HFFc6 (cell line): ENCODE data around the gene ZNF689. TPM values are rescaled to one million over a fixed set of nuclear protein-coding genes. Genes with fewer than 3 reads are reported as not detected.
A peak's percentile ranks its signal among the peaks of the same experiment; 100 is the strongest.

ENCODE experiments used
- DNase-seq: peaks from one replicate; pipeline ENCODE4 v3.0.0-alpha.2; 2018
- H3K27ac Mint-ChIP-seq: 2 replicates; pipeline ENCODE4 v1.8.0; 2020; ENCODE audit warnings: mild to moderate bottlenecking, mixed read lengths
- H3K27me3 Mint-ChIP-seq: 2 replicates; pipeline ENCODE4 v1.8.0; 2021; ENCODE audit warnings: mild to moderate bottlenecking, moderate library complexity, mixed read lengths; ENCODE audit not compliant: insufficient read depth
- H3K36me3 Mint-ChIP-seq: 2 replicates; pipeline ENCODE4 v1.8.0; 2021; ENCODE audit warnings: low read depth, mixed read lengths
- H3K4me1 Mint-ChIP-seq: 2 replicates; pipeline ENCODE4 v1.8.0; 2020; ENCODE audit warnings: low read depth, mixed read lengths
- H3K4me3 Mint-ChIP-seq: 2 replicates; pipeline ENCODE4 v1.8.0; 2020; ENCODE audit warnings: mild to moderate bottlenecking, moderate library complexity, mixed read lengths
- H3K9me3 Mint-ChIP-seq: 2 replicates; pipeline ENCODE4 v1.8.0; 2020; ENCODE audit warnings: mild to moderate bottlenecking, mixed read lengths
- total RNA-seq, 6 experiments: library from RNA; stranded (reverse); fragmentation: NEBNext Ultra II Directional; extraction: Animal tissue kit (Norgen Biotek cat#: 25700); gene quantifications; 2 replicates in 1 of 6; 3 replicates in 5 of 6; pipeline ENCODE4 v1.2.3, GENCODE V29; 2021
- TF ChIP-seq, protein P1 (sequence below): fragments of 200-600 bp; sonication (generic); IDR thresholded peaks from 2 replicates; pipeline ENCODE4 v1.5.0; 2021; ENCODE audit warnings: antibody characterized with exemption, mild to moderate bottlenecking

Gene ZNF689
- total RNA-seq, 6 experiments from 2014 or later: 6.9 to 8.7 (median 7.5) TPM

DNA sequence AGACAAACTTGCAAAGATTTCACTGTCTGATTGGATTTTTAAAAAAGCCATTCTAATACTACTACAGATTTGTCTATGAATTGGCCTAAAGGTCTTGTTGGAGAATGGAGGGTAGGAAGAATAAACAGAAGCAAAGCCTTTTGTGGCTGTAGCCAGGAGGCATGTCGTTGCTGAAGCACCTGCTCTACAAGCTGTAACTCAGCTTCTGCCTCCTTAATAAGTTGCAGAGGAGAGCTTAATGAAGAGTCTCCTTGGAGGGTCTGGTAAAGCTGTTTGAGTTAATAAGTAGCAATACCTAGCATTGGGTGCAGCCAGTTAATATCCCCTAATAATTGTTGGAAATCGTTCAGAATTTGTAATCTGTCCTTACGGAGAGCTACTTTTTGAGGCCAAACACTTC is 10.0 kb upstream of the ZNF689 start:
- Mint-ChIP-seq H3K9me3 (peaks cover 20% of the 10 kb centered on the region), H3K27ac (no peak overlapping the region), H3K4me1 (peaks cover 35% of the 10 kb centered on the region), H3K4me3 (no peak overlapping the region), H3K27me3 (peaks cover 4% of the 10 kb centered on the region), H3K36me3 (peaks cover 13% of the 10 kb centered on the region)
- TF ChIP-seq, protein P1, sequence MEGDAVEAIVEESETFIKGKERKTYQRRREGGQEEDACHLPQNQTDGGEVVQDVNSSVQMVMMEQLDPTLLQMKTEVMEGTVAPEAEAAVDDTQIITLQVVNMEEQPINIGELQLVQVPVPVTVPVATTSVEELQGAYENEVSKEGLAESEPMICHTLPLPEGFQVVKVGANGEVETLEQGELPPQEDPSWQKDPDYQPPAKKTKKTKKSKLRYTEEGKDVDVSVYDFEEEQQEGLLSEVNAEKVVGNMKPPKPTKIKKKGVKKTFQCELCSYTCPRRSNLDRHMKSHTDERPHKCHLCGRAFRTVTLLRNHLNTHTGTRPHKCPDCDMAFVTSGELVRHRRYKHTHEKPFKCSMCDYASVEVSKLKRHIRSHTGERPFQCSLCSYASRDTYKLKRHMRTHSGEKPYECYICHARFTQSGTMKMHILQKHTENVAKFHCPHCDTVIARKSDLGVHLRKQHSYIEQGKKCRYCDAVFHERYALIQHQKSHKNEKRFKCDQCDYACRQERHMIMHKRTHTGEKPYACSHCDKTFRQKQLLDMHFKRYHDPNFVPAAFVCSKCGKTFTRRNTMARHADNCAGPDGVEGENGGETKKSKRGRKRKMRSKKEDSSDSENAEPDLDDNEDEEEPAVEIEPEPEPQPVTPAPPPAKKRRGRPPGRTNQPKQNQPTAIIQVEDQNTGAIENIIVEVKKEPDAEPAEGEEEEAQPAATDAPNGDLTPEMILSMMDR: no peak
- DNase-seq: no peak

DNA sequence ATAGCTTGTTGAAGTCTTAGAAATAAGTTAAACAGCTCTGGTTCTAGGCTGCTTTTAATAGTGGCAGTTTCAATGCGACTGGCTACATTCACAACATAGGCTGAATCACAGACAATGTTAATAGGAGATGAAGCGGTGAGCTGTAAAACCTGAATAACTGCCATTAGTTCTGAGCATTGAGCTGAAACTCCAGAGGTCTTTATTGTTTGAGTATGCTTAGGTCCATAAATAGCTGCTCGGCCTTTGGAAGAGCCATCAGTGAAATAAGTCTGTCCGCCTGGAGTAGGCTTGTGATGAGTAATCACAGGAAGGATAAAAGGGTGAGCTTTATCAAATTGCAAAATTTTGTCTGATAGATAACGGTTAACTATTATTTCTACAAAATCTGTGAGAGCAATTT is 9.4 kb upstream of the ZNF689 start:
- DNase-seq: no peak
- Mint-ChIP-seq H3K36me3 (peaks cover 13% of the 10 kb centered on the region), H3K9me3 (peaks cover 20% of the 10 kb centered on the region), H3K27me3 (peaks cover 4% of the 10 kb centered on the region), H3K4me1 (peaks cover 35% of the 10 kb centered on the region), H3K4me3 (no peak overlapping the region), H3K27ac (no peak overlapping the region)
- TF ChIP-seq, protein P1: no peak

DNA sequence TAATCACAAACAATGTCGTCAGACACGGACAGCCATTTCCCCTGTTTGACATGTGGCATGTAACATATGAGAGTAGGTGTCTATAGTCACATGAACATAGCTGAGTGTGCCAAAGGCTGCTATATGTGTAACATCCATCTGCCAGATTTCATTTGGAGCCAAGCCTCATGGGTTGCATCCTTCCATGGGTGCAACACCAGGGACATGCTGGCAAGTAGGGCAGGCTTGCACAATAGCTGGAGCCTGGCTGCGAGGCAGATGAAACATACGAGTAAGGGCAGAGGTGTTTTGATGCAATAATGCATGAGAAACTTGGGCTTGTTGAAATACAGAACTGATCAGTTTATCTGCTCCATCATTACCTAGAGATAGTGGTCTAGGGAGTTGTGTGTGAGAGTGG is 9.0 kb upstream of the ZNF689 start:
- peaks cover 4% of the 10 kb centered on the region for H3K27me3 Mint-ChIP-seq
- H3K36me3 Mint-ChIP-seq: peaks cover 13% of the 10 kb centered on the region
- TF ChIP-seq, protein P1: no peak
- H3K9me3 Mint-ChIP-seq: peaks cover 20% of the 10 kb centered on the region
- H3K4me3 Mint-ChIP-seq: no peak overlapping the region
- no peak for DNase-seq
- H3K27ac Mint-ChIP-seq: no peak overlapping the region
- H3K4me1 Mint-ChIP-seq: peaks cover 35% of the 10 kb centered on the region

DNA sequence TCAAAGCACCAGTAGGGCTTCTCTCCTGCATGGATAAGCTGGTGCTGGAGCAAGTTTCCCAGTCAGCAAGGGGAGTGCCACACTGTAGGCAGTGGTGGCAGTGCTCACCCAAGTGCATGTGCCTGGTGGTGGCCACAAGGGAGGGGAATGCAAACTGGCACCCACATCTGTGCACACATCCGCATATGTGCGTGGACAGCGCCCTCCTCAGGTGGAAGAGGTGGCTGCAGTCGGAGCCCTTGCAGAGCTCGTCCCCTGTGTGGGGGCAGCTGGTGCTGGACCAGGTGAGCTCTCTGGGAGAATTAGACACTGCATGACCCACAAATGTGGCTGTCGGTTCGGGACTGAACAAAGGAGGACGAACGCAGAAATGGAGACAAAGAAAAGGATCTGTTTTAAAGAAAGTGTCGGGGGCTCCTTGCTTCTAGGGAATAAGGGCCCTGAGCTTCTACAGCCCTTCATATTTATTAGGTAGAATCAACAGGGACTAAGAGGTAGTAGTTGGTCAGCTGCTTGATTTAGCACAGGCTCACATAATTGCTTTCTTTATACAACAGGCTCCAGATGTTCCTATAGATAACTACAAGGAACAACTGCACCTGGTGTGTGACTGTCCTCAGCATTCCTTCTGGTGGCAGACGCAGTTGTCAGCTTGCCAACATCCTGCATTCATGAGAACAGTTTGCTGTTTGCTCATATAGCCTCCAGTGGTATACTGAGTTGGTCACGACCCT is 5.3 kb upstream of the ZNF689 start:
- Mint-ChIP-seq H3K4me1 (peaks cover 21% of the 10 kb centered on the region), H3K9me3 (peaks cover 6% of the 10 kb centered on the region; the same call in 1 of the 2 replicates)

DNA sequence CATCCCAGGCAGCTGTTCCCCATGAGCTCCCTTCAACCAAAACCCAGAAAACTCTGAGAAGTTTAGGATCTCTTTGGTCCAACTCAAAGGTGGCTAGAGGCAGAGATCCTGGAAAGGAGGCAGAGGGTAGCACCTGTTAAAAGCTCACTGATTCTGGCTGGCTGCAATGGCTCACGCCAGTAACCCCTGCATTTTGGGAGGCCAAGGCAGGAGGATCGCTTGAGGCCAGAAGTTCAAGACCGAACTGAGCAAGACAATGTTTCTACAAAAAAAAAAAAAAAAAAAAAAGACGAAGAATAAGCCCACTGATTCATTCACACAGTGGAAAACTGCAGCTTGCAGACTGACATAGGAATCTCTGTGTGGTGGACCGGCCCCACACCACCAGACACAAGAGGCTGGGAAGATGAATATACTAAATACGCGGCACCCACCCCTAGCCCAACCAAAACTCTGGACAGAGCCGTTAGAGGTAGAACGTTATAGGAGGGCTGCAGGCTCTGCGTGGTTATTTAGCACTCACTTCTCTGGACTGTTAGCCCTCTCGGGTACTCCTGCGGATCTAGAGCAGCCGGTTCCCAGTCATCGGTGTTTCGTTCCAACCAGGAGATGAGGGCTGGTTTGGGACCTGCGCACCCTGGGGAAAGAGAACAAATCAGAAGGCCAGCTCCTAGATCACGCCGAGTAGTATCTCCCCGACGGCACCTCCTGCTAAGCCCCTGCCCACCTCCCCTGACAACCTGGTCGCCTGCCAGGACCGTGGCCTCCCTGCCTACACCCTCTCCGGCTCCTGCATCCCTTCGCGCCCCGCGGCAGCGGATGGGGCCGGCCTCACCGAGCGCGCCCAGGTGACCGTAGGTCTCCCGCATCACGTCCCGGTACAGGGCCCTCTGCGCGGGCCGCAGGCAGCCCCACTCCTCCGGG is 925 bp downstream of the ZNF689 start:
- Mint-ChIP-seq H3K4me3 (peak overlapping the region; percentile 88), H3K4me1 (peaks cover 12% of the 10 kb centered on the region), H3K9me3 (no peaks in the 10 kb centered on the region), H3K27me3 (peaks cover 4% of the 10 kb centered on the region; the same call in 1 of the 2 replicates), H3K27ac (peak overlapping the region; percentile 97), H3K36me3 (peaks cover 16% of the 10 kb centered on the region)
- no peak for DNase-seq
- TF ChIP-seq, protein P1: no peak

More for the DNA sequence above, 5.3 kb upstream of the ZNF689 start:
- DNase-seq: no peak
- Mint-ChIP-seq H3K4me3 (no peak overlapping the region), H3K27ac (no peak overlapping the region), H3K36me3 (peaks cover 7% of the 10 kb centered on the region), H3K27me3 (no peaks in the 10 kb centered on the region; the same call in 1 of the 2 replicates)
- TF ChIP-seq, protein P1: peak; percentile 78
